SK-N-SH treated with all-trans-retinoic acid at 6 μM for 48 hours (cell line): ENCODE data around the gene TRAPPC3.

Experiments used
- ARNTL ChIP-seq: fragments of 450-650 bp; formaldehyde crosslinking; IDR thresholded peaks from 2 replicates; pipeline ENCODE4 v1.5.0; 2020; ENCODE audit warnings: low read depth, mild to moderate bottlenecking, moderate library complexity, borderline replicate concordance
- GLIS3 ChIP-seq: fragments of 250-450 bp; sonication (Bioruptor Pico); IDR thresholded peaks from 2 replicates; pipeline ENCODE4 v1.5.0; 2020; ENCODE audit warnings: mild to moderate bottlenecking, moderate library complexity
- TF ChIP-seq, protein P1 (sequence below): fragments of 250-450 bp; sonication (Bioruptor Pico); IDR thresholded peaks from 2 replicates; pipeline ENCODE4 v1.8.0; 2020; ENCODE audit warnings: mild to moderate bottlenecking, moderate library complexity, borderline replicate concordance

DNA sequence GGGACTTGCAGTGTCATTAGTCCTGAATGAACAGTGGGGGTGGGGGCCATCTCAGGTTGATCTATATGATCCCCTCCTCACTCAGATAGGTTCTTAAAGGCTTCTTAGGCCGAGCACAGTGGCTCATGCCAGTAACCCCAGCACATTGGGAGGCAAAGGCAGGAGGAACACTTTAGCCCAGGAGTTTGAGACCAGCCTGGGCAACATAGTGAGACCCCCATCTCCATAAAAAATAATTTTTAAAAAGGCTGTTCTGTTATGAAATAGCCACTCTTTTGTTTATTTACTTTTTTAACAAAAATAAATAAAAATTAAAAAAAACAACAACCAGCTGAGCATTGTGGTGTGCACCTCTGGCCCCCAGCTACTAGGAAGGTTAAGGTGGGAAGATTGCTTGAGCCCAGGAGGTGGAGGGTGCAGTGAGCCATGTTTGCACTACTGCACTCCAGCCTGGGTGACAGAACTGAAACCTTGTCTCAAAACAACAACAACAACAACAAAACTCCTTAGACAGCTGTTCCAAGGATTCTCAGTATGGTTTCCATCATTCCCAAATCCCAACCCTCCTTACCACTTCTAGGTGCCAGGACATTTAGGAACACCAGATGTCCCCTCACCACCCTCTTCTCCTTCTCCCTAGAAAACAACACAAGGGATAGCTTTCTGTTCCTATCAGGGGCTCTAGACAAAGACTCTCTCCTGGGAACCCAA is 2.0 kb upstream of the TRAPPC3 start:
- TF ChIP-seq GLIS3 (CRISPR knock-in tag) (no peak), ARNTL (CRISPR knock-in tag) (no peak)
- TF ChIP-seq, protein P1, sequence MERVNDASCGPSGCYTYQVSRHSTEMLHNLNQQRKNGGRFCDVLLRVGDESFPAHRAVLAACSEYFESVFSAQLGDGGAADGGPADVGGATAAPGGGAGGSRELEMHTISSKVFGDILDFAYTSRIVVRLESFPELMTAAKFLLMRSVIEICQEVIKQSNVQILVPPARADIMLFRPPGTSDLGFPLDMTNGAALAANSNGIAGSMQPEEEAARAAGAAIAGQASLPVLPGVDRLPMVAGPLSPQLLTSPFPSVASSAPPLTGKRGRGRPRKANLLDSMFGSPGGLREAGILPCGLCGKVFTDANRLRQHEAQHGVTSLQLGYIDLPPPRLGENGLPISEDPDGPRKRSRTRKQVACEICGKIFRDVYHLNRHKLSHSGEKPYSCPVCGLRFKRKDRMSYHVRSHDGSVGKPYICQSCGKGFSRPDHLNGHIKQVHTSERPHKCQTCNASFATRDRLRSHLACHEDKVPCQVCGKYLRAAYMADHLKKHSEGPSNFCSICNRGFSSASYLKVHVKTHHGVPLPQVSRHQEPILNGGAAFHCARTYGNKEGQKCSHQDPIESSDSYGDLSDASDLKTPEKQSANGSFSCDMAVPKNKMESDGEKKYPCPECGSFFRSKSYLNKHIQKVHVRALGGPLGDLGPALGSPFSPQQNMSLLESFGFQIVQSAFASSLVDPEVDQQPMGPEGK (CRISPR knock-in tag) = no peak
